ENCODE data around the gene ADAMTSL3.

ADAMTSL3 gene

GRCh38 chr15:83653639-83654378 is at the start of gene ADAMTSL3:
Gene ADAMTSL3 (plus strand): TSS chr15:83654123. CDS start chr15:83655762, 1,639 bp downstream.
- no peak for DNase-seq

- no peak for DNase-seq
Observed at GRCh38 chr15:83604549-83604948, 49.4 kb upstream of the ADAMTSL3 start.

GRCh38 chr15:83605111-83605945 is 48.6 kb upstream of the ADAMTSL3 start:
- no peak for DNase-seq

GRCh38 chr15:83610132-83610531 is 43.8 kb upstream of the ADAMTSL3 start:
- DNase-seq: no peak

GRCh38 chr15:83610901-83611685 is 42.8 kb upstream of the ADAMTSL3 start:
- no peak for DNase-seq

GRCh38 chr15:83612226-83612625 is 41.7 kb upstream of the ADAMTSL3 start:
- DNase-seq: no peak

GRCh38 chr15:83612898-83613635 is 40.9 kb upstream of the ADAMTSL3 start:
- no peak for DNase-seq

- no peak for DNase-seq
Observed at GRCh38 chr15:83613714-83614113, 40.2 kb upstream of the ADAMTSL3 start.

GRCh38 chr15:83616840-83617239 is 37.1 kb upstream of the ADAMTSL3 start:
- DNase-seq: no peak

GRCh38 chr15:83626171-83626802 is 27.6 kb upstream of the ADAMTSL3 start:
- no peak for DNase-seq

GRCh38 chr15:83631534-83631933 is 22.4 kb upstream of the ADAMTSL3 start:
- DNase-seq: no peak

GRCh38 chr15:83643201-83643600 is 10.7 kb upstream of the ADAMTSL3 start:
- DNase-seq: no peak

GRCh38 chr15:83644439-83644838 is 9.5 kb upstream of the ADAMTSL3 start:
- DNase-seq: no peak

GRCh38 chr15:83650831-83651230 is 3.1 kb upstream of the ADAMTSL3 start:
- DNase-seq: no peak

GRCh38 chr15:83651541-83651940 is 2.4 kb upstream of the ADAMTSL3 start:
- no peak for DNase-seq

GRCh38 chr15:83652626-83653204 is 1.2 kb upstream of the ADAMTSL3 start:
- no peak for DNase-seq

- no peak for DNase-seq
Observed at GRCh38 chr15:83653288-83653638, 660 bp upstream of the ADAMTSL3 start.

- DNase-seq: no peak
Observed at GRCh38 chr15:83654379-83655236, 685 bp downstream of the ADAMTSL3 start.

GRCh38 chr15:83655237-83655616 is 1.3 kb downstream of the ADAMTSL3 start:
- DNase-seq: no peak

GRCh38 chr15:83656192-83656591 is 2.3 kb downstream of the ADAMTSL3 start:
- no peak for DNase-seq

Data from GOT3 (cell line).